T47D (cell line): ENCODE results near the gene MYZAP.
"Not testable (repeated sequence)": the region's sequence is repeated elsewhere in the genome, so short reads cannot be mapped to it uniquely, and the experiment has no call there.

Experiments used
- DNase-seq, 2 experiments: peaks; one replicate each; pipeline versions ENCODE4 v3.0.0 to v3.0.0-alpha.2; 2011 to 2012; ENCODE audit warnings: low read depth in 1 of 2, low spot score in 1 of 2
- JUND ChIP-seq: IDR thresholded peaks from 2 replicates; pipeline ENCODE4 v1.6.1; 2012; ENCODE audit warnings: low read depth
- in situ Hi-C: cut with HindIII; loops from 2 replicates; pipeline ENCODE4 v1.10.0; 2016; ENCODE audit warnings: low sequenced_read_pairs, low pct_unique_long_range_greater_than_20kb

MYZAP gene

GRCh38 chr15:57599296-57599810 lies 7.6 kb downstream of the MYZAP start:
- no peak for TF ChIP-seq JUND
- DNase-seq, result no peak

GRCh38 chr15:57600197-57600596 lies 8.5 kb downstream of the MYZAP start:
- TF ChIP-seq JUND, result no peak
- in situ Hi-C loops, result no loop called here
- DNase-seq, result peak in 1 of 2 experiments; percentile 59

More at GRCh38 chr15:57599296-57599810, 7.6 kb downstream of the MYZAP start:
- in situ Hi-C loops, result no loop called here

GRCh38 chr15:57604507-57604906 lies 12.8 kb downstream of the MYZAP start:
- in situ Hi-C loops, result no loop called here
- DNase-seq, result no peak
- TF ChIP-seq JUND, result no peak

GRCh38 chr15:57605491-57605890 lies 13.8 kb downstream of the MYZAP start:
- no peak for DNase-seq
- TF ChIP-seq JUND, result no peak
- in situ Hi-C loops, result no loop called here

GRCh38 chr15:57606048-57606447 lies 14.3 kb downstream of the MYZAP start:
- in situ Hi-C loops, result no loop called here

GRCh38 chr15:57606816-57607215 lies 15.1 kb downstream of the MYZAP start:
- in situ Hi-C loops, result no loop called here
- no peak for DNase-seq
- no peak for TF ChIP-seq JUND

More at GRCh38 chr15:57606048-57606447, 14.3 kb downstream of the MYZAP start:
- DNase-seq, result no peak
- TF ChIP-seq JUND, result no peak

GRCh38 chr15:57607570-57608000 lies 15.9 kb downstream of the MYZAP start:
- DNase-seq, result no peak
- no peak for TF ChIP-seq JUND
- in situ Hi-C loops, result no loop called here

- no peak for TF ChIP-seq JUND
- in situ Hi-C loops, result no loop called here
- no peak for DNase-seq
Observed at GRCh38 chr15:57609805-57610529, 18.3 kb downstream of the MYZAP start.

- no peak for DNase-seq
- TF ChIP-seq JUND, result no peak
- in situ Hi-C loops, result no loop called here
Observed at GRCh38 chr15:57611123-57611522, 19.4 kb downstream of the MYZAP start.

- DNase-seq, result peak; percentile 45 to 88
- TF ChIP-seq JUND, result no peak
- in situ Hi-C loops, result no loop called here
Observed at GRCh38 chr15:57611938-57612337, 20.2 kb downstream of the MYZAP start.

- TF ChIP-seq JUND, result no peak
- in situ Hi-C loops, result no loop called here
- no peak for DNase-seq
Observed at GRCh38 chr15:57614241-57614640, 22.5 kb downstream of the MYZAP start.

GRCh38 chr15:57615951-57616496 lies 24.3 kb downstream of the MYZAP start:
- in situ Hi-C loops, DNase-seq: not testable (repeated sequence)

- DNase-seq, result no peak
- in situ Hi-C loops, result no loop called here
- no peak for TF ChIP-seq JUND
Observed at GRCh38 chr15:57618325-57618724, 26.6 kb downstream of the MYZAP start.

- no peak for TF ChIP-seq JUND
- peak in 1 of 2 experiments; percentile 23 for DNase-seq
- in situ Hi-C loops, result no loop called here
Observed at GRCh38 chr15:57619746-57620145, 28.0 kb downstream of the MYZAP start.
